DND-41 (cell line): ENCODE results near the gene GTPBP2.

Experiments
- CTCF ChIP-seq: IDR thresholded peaks from 2 replicates; pipeline ENCODE4 v1.5.1; 2012; ENCODE audit warnings: borderline replicate concordance, low read length, moderate library complexity, mild to moderate bottlenecking; ENCODE audit not compliant: poor library complexity, severe bottlenecking; ENCODE audit errors: extremely low read depth
- EZH2 ChIP-seq: IDR thresholded peaks from 3 replicates; pipeline ENCODE4 v1.6.1; 2012; ENCODE audit warnings: borderline replicate concordance, low read depth, mild to moderate bottlenecking, moderate library complexity, low read length, inconsistent platforms; ENCODE audit not compliant: severe bottlenecking

GRCh38 chr6:43647613-43648012, 18.5 kb upstream of the GTPBP2 start:
- TF ChIP-seq CTCF (no peak), EZH2 (no peak)
